WTC11 (cell line): Measurements from ENCODE around the gene URAD. TPM values are rescaled to one million over a fixed set of nuclear protein-coding genes. Genes with fewer than 3 reads are reported as not detected.

ENCODE experiments used
- ATAC-seq: fragments of 200-7000 bp; cut with Tn5 transposase; 2 replicates; pipeline ENCODE4 v1.10.0; 2021; ENCODE audit warnings: mild to moderate bottlenecking, moderate library complexity
- CTCF ChIA-PET: fragments of 300-600 bp; sonication (Branson Sonifier 250); formaldehyde crosslinking; loops from one replicate; lab custom pipeline; 2021; ENCODE audit warnings: antibody characterized with exemption; lab: Charles Lee
- POLR2A ChIA-PET: fragments of 350-600 bp; sonication (Branson Sonifier 250); formaldehyde crosslinking; loops from one replicate; lab custom pipeline; 2021; ENCODE audit warnings: antibody characterized with exemption; lab: Charles Lee
- DNase-seq: peaks from one replicate; pipeline ENCODE4 v3.0.0; 2021; ENCODE audit warnings: low spot score
- H3K27ac Mint-ChIP-seq: 2 replicates; pipeline ENCODE4 v1.8.0; 2021; ENCODE audit warnings: mixed read lengths
- H3K27me3 Mint-ChIP-seq: 2 replicates; pipeline ENCODE4 v1.8.0; 2021; ENCODE audit warnings: low read depth, mild to moderate bottlenecking, moderate library complexity, mixed read lengths
- H3K36me3 Mint-ChIP-seq: 2 replicates; pipeline ENCODE4 v1.8.0; 2021; ENCODE audit warnings: mixed read lengths
- H3K4me1 Mint-ChIP-seq: 2 replicates; pipeline ENCODE4 v1.8.0; 2022; ENCODE audit warnings: mixed read lengths
- H3K4me3 Mint-ChIP-seq: 2 replicates; pipeline ENCODE4 v1.8.0; 2021; ENCODE audit warnings: mild to moderate bottlenecking, moderate library complexity, mixed read lengths
- H3K9me3 Mint-ChIP-seq: 2 replicates; pipeline ENCODE4 v1.8.0; 2021; ENCODE audit warnings: mixed read lengths
- AFF4 ChIP-seq: sonication (generic); formaldehyde crosslinking; IDR thresholded peaks from 2 replicates; pipeline ENCODE4 v1.8.1; 2023; ENCODE audit warnings: mild to moderate bottlenecking, missing genetic modification reagents, borderline replicate concordance
- ATF1 ChIP-seq: sonication (generic); formaldehyde crosslinking; IDR thresholded peaks from 2 replicates; pipeline ENCODE4 v1.8.1; 2023; ENCODE audit warnings: mild to moderate bottlenecking, moderate library complexity, missing genetic modification reagents
- CDX4 ChIP-seq: fragments of 250-450 bp; sonication (Bioruptor Pico); IDR thresholded peaks from 2 replicates; pipeline ENCODE4 v1.9.0; 2021; ENCODE audit warnings: moderate library complexity, mild to moderate bottlenecking, inconsistent platforms, borderline replicate concordance
- JUN ChIP-seq: sonication (generic); formaldehyde crosslinking; IDR thresholded peaks from 2 replicates; pipeline ENCODE4 v1.8.0; 2023; ENCODE audit warnings: mild to moderate bottlenecking, missing genetic modification reagents
- MAX ChIP-seq: sonication (generic); formaldehyde crosslinking; IDR thresholded peaks from 2 replicates; pipeline ENCODE4 v1.8.0; 2022; ENCODE audit warnings: mild to moderate bottlenecking, missing genetic modification reagents
- MXD4 ChIP-seq: fragments of 250-450 bp; sonication (Bioruptor Pico); IDR thresholded peaks from 2 replicates; pipeline ENCODE4 v1.8.0; 2021; ENCODE audit warnings: mild to moderate bottlenecking, moderate library complexity, borderline replicate concordance
- NFATC4 ChIP-seq: fragments of 250-450 bp; sonication (Bioruptor Pico); IDR thresholded peaks from 2 replicates; pipeline ENCODE4 v1.9.0; 2021; ENCODE audit warnings: mild to moderate bottlenecking
- NR2C2 ChIP-seq: sonication (generic); formaldehyde crosslinking; IDR thresholded peaks from 2 replicates; pipeline ENCODE4 v1.8.0; 2022; ENCODE audit warnings: mild to moderate bottlenecking, missing genetic modification reagents
- OVOL2 ChIP-seq: fragments of 250-450 bp; sonication (Bioruptor Pico); IDR thresholded peaks from 2 replicates; pipeline ENCODE4 v1.9.0; 2021; ENCODE audit warnings: mild to moderate bottlenecking, borderline replicate concordance
- PRRX2 ChIP-seq: fragments of 250-450 bp; sonication (Bioruptor Pico); IDR thresholded peaks from 2 replicates; pipeline ENCODE4 v1.8.0; 2021; ENCODE audit warnings: mild to moderate bottlenecking
- RORB ChIP-seq: fragments of 250-450 bp; sonication (Bioruptor Pico); IDR thresholded peaks from 2 replicates; pipeline ENCODE4 v1.9.0; 2021; ENCODE audit warnings: mild to moderate bottlenecking
- ZNF138 ChIP-seq: sonication (generic); formaldehyde crosslinking; conservative IDR thresholded peaks from 2 replicates; pipeline ENCODE4 v1.8.1; 2022; ENCODE audit warnings: mild to moderate bottlenecking, moderate library complexity, missing genetic modification reagents
- total RNA-seq: library from RNA; stranded (reverse); gene quantifications from 3 replicates; pipeline ENCODE4 v1.2.3, GENCODE V29; 2021
- TF ChIP-seq, protein P1 (sequence below): sonication (generic); formaldehyde crosslinking; IDR thresholded peaks from 2 replicates; pipeline ENCODE4 v1.8.1; 2023; ENCODE audit warnings: mild to moderate bottlenecking, missing genetic modification reagents, moderate library complexity
- TF ChIP-seq, protein P2 (sequence below): fragments of 250-450 bp; sonication (Bioruptor Pico); IDR thresholded peaks from 2 replicates; pipeline ENCODE4 v2.1.2; 2022; ENCODE audit warnings: mild to moderate bottlenecking, moderate library complexity
- TF ChIP-seq, protein P3 (sequence below): sonication (generic); formaldehyde crosslinking; IDR thresholded peaks from 2 replicates; pipeline ENCODE4 v1.8.1; 2022; ENCODE audit warnings: missing genetic modification reagents, borderline replicate concordance
- TF ChIP-seq, protein P4 (sequence below): sonication (generic); formaldehyde crosslinking; conservative IDR thresholded peaks from 2 replicates; pipeline ENCODE4 v1.8.1; 2022; ENCODE audit warnings: mild to moderate bottlenecking, missing genetic modification reagents

The URAD gene
- total RNA-seq, 1 experiment from 2014 or later = not detected

GRCh38 chr13:27929868-27930267, 58.6 kb downstream of the URAD start:
- 0 out of 2 replicates have a peak, but pooled peaks cover 3% of the 10 kb centered on the region for H3K36me3 Mint-ChIP-seq
- ChIA-PET POLR2A (no interaction called here), CTCF (interaction anchor here (1.3 to 4.6 kb wide), 3 partner anchors 31 to 103 kb away, joined by 3 to 23 read pairs (median 17); no protein-coding TSS in a partner anchor)
- no peak overlapping the region for H3K4me3 Mint-ChIP-seq
- no peak overlapping the region for H3K27ac Mint-ChIP-seq
- H3K4me1 Mint-ChIP-seq = peaks cover 33% of the 10 kb centered on the region
- DNase-seq (no peak), ATAC-seq (no peak)
- peaks cover 91% of the 10 kb centered on the region for H3K27me3 Mint-ChIP-seq
- TF ChIP-seq MXD4 (CRISPR knock-in tag) (no peak), CDX4 (CRISPR knock-in tag) (no peak), RORB (CRISPR knock-in tag) (no peak), ATF1 (CRISPR knock-in tag) (no peak), MAX (no peak), PRRX2 (CRISPR knock-in tag) (no peak), OVOL2 (no peak)
- TF ChIP-seq, protein P1, sequence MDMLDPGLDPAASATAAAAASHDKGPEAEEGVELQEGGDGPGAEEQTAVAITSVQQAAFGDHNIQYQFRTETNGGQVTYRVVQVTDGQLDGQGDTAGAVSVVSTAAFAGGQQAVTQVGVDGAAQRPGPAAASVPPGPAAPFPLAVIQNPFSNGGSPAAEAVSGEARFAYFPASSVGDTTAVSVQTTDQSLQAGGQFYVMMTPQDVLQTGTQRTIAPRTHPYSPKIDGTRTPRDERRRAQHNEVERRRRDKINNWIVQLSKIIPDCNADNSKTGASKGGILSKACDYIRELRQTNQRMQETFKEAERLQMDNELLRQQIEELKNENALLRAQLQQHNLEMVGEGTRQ (CRISPR knock-in tag) = no peak
- TF ChIP-seq, protein P2, sequence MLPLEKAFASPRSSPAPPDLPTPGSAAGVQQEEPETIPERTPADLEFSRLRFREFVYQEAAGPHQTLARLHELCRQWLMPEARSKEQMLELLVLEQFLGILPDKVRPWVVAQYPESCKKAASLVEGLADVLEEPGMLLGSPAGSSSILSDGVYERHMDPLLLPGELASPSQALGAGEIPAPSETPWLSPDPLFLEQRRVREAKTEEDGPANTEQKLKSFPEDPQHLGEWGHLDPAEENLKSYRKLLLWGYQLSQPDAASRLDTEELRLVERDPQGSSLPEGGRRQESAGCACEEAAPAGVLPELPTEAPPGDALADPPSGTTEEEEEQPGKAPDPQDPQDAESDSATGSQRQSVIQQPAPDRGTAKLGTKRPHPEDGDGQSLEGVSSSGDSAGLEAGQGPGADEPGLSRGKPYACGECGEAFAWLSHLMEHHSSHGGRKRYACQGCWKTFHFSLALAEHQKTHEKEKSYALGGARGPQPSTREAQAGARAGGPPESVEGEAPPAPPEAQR (CRISPR knock-in tag) = no peak
- TF ChIP-seq, protein P3, sequence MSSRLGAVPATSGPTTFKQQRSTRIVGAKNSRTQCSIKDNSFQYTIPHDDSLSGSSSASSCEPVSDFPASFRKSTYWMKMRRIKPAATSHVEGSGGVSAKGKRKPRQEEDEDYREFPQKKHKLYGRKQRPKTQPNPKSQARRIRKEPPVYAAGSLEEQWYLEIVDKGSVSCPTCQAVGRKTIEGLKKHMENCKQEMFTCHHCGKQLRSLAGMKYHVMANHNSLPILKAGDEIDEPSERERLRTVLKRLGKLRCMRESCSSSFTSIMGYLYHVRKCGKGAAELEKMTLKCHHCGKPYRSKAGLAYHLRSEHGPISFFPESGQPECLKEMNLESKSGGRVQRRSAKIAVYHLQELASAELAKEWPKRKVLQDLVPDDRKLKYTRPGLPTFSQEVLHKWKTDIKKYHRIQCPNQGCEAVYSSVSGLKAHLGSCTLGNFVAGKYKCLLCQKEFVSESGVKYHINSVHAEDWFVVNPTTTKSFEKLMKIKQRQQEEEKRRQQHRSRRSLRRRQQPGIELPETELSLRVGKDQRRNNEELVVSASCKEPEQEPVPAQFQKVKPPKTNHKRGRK (CRISPR knock-in tag) = no peak
- no peaks in the 10 kb centered on the region for H3K9me3 Mint-ChIP-seq

DNA sequence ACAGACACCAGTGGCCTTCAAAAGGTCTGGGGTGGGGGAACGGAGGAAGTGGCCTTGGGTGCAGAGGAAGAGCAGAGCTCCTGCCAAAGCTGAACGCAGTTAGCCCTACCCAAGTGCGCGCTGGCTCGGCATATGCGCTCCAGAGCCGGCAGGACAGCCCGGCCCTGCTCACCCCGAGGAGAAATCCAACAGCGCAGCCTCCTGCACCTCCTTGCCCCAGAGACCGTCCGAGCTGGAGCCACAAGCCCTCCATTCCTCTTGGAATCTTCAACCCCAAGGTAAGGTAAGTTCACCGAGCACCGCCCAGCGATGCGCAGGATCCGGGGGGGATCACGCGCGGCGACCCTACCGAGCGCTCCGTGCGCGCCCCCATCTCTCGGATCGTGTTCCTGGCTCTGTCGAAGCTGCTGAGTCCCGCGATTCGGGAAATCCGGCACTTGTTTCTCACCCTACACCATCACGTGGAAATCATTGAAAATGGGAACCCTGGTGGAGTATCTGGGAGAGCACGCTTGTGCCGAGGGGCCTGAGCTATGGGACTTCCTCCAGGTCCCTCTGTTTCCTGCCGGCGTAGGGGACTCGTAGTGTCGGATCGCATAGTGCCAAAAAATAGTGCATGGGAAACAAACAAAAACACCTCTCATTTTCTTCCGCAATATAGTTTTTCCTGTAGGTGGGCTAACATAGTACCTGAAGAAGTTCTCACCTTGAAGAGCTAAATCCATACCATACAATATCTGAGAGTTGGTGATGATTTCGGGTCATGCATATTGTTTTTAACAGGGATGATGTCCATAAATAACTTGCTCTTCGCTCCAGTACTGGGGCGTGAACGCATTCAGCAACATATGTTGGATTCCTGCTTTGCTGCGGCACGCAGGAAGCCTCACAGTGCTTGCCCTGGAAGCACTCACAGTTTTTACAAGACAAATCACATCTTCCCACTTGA, 59.4 kb downstream of the URAD start:
- H3K9me3 Mint-ChIP-seq = no peaks in the 10 kb centered on the region
- ChIA-PET CTCF (interaction anchor here (0.7 to 4.6 kb wide), 8 partner anchors 12 to 567 kb away, joined by 3 to 39 read pairs (median 4); no protein-coding TSS in a partner anchor), POLR2A (no interaction called here)
- H3K27ac Mint-ChIP-seq = no peak overlapping the region
- H3K27me3 Mint-ChIP-seq = peaks cover 99% of the 10 kb centered on the region
- H3K4me3 Mint-ChIP-seq = peak overlapping the region; percentile 29; the same call in 1 of the 2 replicates
- TF ChIP-seq, protein P4, sequence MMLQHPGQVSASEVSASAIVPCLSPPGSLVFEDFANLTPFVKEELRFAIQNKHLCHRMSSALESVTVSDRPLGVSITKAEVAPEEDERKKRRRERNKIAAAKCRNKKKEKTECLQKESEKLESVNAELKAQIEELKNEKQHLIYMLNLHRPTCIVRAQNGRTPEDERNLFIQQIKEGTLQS (CRISPR knock-in tag) = no peak
- no peak for TF ChIP-seq NR2C2 (CRISPR knock-in tag)
- TF ChIP-seq JUN (CRISPR knock-in tag) = no peak
- TF ChIP-seq NFATC4 (CRISPR knock-in tag) = no peak
- no peak for TF ChIP-seq AFF4 (CRISPR knock-in tag)
- no peak for TF ChIP-seq ZNF138 (CRISPR knock-in tag)
- ATAC-seq = peak; percentile 50
- 0 out of 2 replicates have a peak, but pooled peaks cover 3% of the 10 kb centered on the region for H3K36me3 Mint-ChIP-seq
- peak; percentile 44 for DNase-seq
- peaks cover 36% of the 10 kb centered on the region for H3K4me1 Mint-ChIP-seq
